GM12878 (cell line): ENCODE data around the gene RALGPS1. TPM values are rescaled to one million over a fixed set of nuclear protein-coding genes. Genes with fewer than 3 reads are reported as not detected.

Experiments used
- BCL3 ChIP-seq: IDR thresholded peaks from 2 replicates; pipeline ENCODE4 v1.6.1; 2011; ENCODE audit warnings: borderline replicate concordance, low read depth, mild to moderate bottlenecking, moderate library complexity, low read length; ENCODE audit not compliant: insufficient read depth, poor library complexity, severe bottlenecking
- DPF2 ChIP-seq: fragments of 450-650 bp; IDR thresholded peaks from 2 replicates; pipeline ENCODE4 v1.6.1; 2017; ENCODE audit warnings: mild to moderate bottlenecking
- FOS ChIP-seq: IDR thresholded peaks from 3 replicates; pipeline ENCODE4 v1.6.1; 2011; ENCODE audit warnings: borderline replicate concordance; ENCODE audit not compliant: insufficient read length; ENCODE audit errors: extremely low read depth
- FOXK2 ChIP-seq: fragments of 450-650 bp; IDR thresholded peaks from 2 replicates; pipeline ENCODE4 v1.6.1; 2017; ENCODE audit warnings: mild to moderate bottlenecking, moderate library complexity
- IRF4 ChIP-seq: IDR thresholded peaks from 2 replicates; pipeline ENCODE4 v1.6.1; 2011; ENCODE audit warnings: low read depth, low read length
- MLLT1 ChIP-seq: fragments of 450-650 bp; IDR thresholded peaks from 2 replicates; pipeline ENCODE4 v1.6.1; 2016; ENCODE audit warnings: mild to moderate bottlenecking
- NR2C2 ChIP-seq: IDR thresholded peaks from 2 replicates; pipeline ENCODE4 v1.6.1; 2011; ENCODE audit warnings: borderline replicate concordance, low read depth; ENCODE audit not compliant: control insufficient read depth, insufficient read length
- PAX8 ChIP-seq: fragments of 450-650 bp; IDR thresholded peaks from 2 replicates; pipeline ENCODE4 v1.6.1; 2017; ENCODE audit warnings: mild to moderate bottlenecking, moderate library complexity
- RB1 ChIP-seq: fragments of 450-650 bp; formaldehyde crosslinking; IDR thresholded peaks from 2 replicates; pipeline ENCODE4 v1.6.1; 2017; ENCODE audit warnings: mild to moderate bottlenecking, borderline replicate concordance
- RUNX3 ChIP-seq: IDR thresholded peaks from 2 replicates; pipeline ENCODE4 v1.6.1; 2012; ENCODE audit warnings: low read length, inconsistent platforms
- TARDBP ChIP-seq: IDR thresholded peaks from 2 replicates; pipeline ENCODE4 v1.6.1; 2016; ENCODE audit warnings: borderline replicate concordance
- USF2 ChIP-seq: IDR thresholded peaks from 2 replicates; pipeline ENCODE4 v1.6.1; 2011; ENCODE audit warnings: low read depth, low read length, improper control_type of control experiment, borderline replicate concordance
- ZNF217 ChIP-seq: fragments of 450-650 bp; IDR thresholded peaks from 2 replicates; pipeline ENCODE4 v1.6.1; 2017; ENCODE audit warnings: antibody characterized with exemption, mild to moderate bottlenecking
- ZNF622 ChIP-seq: fragments of 450-650 bp; IDR thresholded peaks from 2 replicates; pipeline ENCODE4 v1.6.1; 2017; ENCODE audit warnings: mild to moderate bottlenecking, inconsistent platforms
- polyA plus RNA-seq, 11 experiments: library from polyadenylated mRNA; depleted of rRNA in 4 of 11; unstranded in 6 of 11; stranded (reverse) in 5 of 11; fragments of >200 nt; fragmentation: Nextera tagmentation in 4 of 11; fragmentation: Illumina TruSeq in 1 of 11; extraction: Ambion mirVana in 4 of 11; extraction: Trizol in 1 of 11; gene quantifications; 1 replicate in 1 of 11; 2 replicates in 10 of 11; pipeline versions ENCODE4 v1.2.1 to v1.2.3, GENCODE V29; 2011 to 2016; ENCODE audit warnings: inconsistent platforms in 2 of 11, missing spikeins in 2 of 11, low read depth in 1 of 11
- total RNA-seq, 4 experiments: library from RNA; depleted of rRNA in 3 of 4; stranded (reverse); fragments of >200 nt in 3 of 4; fragmentation: Illumina TruSeq in 1 of 4; extraction: Trizol in 1 of 4; gene quantifications; 2 replicates each; pipeline versions ENCODE4 v1.2.1 to v1.2.3, GENCODE V29; 2013 to 2021
- TF ChIP-seq, protein P1 (sequence below): fragments of 150-350 bp; IDR thresholded peaks from 2 replicates; pipeline ENCODE4 v1.6.1; 2014; ENCODE audit warnings: mild to moderate bottlenecking, low read depth, low read length
- TF ChIP-seq, protein P2 (sequence below), 3 experiments: IDR thresholded peaks in 2 of 3; conservative IDR thresholded peaks in 1 of 3; 2 replicates each; pipeline ENCODE4 v1.5.1; 2011; ENCODE audit warnings: low read depth in 3 of 3, low read length in 3 of 3, mild to moderate bottlenecking in 3 of 3, control low read depth in 2 of 3, moderate library complexity in 2 of 3, inconsistent platforms in 1 of 3, mixed read lengths in 1 of 3; ENCODE audit not compliant: control insufficient read depth in 2 of 3, insufficient read depth in 1 of 3; ENCODE audit errors: extremely low read depth in 1 of 3
- TF ChIP-seq, protein P3 (sequence below): fragments of 450-650 bp; formaldehyde crosslinking; IDR thresholded peaks from 2 replicates; pipeline ENCODE4 v1.4.0; 2020; ENCODE audit warnings: mild to moderate bottlenecking, moderate library complexity

Gene RALGPS1
- total and polyA plus RNA-seq, 10 of the 15 experiments (the other 5 are each of a cell fraction or from before 2014, with no cell fraction given), result 0.13 to 5.6 (median 2.7) TPM

GRCh38 chr9:127244609-127245601 lies 330.3 kb downstream of the RALGPS1 start (continued):
- peak; percentile 92 for TF ChIP-seq DPF2
- TF ChIP-seq USF2, result no peak
- peak; percentile 78 for TF ChIP-seq FOXK2
- TF ChIP-seq, protein P1, sequence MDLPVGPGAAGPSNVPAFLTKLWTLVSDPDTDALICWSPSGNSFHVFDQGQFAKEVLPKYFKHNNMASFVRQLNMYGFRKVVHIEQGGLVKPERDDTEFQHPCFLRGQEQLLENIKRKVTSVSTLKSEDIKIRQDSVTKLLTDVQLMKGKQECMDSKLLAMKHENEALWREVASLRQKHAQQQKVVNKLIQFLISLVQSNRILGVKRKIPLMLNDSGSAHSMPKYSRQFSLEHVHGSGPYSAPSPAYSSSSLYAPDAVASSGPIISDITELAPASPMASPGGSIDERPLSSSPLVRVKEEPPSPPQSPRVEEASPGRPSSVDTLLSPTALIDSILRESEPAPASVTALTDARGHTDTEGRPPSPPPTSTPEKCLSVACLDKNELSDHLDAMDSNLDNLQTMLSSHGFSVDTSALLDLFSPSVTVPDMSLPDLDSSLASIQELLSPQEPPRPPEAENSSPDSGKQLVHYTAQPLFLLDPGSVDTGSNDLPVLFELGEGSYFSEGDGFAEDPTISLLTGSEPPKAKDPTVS, result no peak
- TF ChIP-seq PAX8, result no peak
- TF ChIP-seq ZNF217, result no peak
- TF ChIP-seq TARDBP, result no peak; the same call in 1 of the 2 replicates
- TF ChIP-seq, protein P2, sequence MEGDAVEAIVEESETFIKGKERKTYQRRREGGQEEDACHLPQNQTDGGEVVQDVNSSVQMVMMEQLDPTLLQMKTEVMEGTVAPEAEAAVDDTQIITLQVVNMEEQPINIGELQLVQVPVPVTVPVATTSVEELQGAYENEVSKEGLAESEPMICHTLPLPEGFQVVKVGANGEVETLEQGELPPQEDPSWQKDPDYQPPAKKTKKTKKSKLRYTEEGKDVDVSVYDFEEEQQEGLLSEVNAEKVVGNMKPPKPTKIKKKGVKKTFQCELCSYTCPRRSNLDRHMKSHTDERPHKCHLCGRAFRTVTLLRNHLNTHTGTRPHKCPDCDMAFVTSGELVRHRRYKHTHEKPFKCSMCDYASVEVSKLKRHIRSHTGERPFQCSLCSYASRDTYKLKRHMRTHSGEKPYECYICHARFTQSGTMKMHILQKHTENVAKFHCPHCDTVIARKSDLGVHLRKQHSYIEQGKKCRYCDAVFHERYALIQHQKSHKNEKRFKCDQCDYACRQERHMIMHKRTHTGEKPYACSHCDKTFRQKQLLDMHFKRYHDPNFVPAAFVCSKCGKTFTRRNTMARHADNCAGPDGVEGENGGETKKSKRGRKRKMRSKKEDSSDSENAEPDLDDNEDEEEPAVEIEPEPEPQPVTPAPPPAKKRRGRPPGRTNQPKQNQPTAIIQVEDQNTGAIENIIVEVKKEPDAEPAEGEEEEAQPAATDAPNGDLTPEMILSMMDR (IDR thresholded peaks at IDR 0.05 in 2 of 3, conservative IDR thresholded peaks at IDR 0.05 in 1 of 3; ENCODE audit: control insufficient read depth in 2 of 3, extremely low read depth in 1 of 3, insufficient read depth in 1 of 3, low read depth in 3 of 3, low read length in 3 of 3), result no peak
- no peak for TF ChIP-seq IRF4
- TF ChIP-seq, protein P3, sequence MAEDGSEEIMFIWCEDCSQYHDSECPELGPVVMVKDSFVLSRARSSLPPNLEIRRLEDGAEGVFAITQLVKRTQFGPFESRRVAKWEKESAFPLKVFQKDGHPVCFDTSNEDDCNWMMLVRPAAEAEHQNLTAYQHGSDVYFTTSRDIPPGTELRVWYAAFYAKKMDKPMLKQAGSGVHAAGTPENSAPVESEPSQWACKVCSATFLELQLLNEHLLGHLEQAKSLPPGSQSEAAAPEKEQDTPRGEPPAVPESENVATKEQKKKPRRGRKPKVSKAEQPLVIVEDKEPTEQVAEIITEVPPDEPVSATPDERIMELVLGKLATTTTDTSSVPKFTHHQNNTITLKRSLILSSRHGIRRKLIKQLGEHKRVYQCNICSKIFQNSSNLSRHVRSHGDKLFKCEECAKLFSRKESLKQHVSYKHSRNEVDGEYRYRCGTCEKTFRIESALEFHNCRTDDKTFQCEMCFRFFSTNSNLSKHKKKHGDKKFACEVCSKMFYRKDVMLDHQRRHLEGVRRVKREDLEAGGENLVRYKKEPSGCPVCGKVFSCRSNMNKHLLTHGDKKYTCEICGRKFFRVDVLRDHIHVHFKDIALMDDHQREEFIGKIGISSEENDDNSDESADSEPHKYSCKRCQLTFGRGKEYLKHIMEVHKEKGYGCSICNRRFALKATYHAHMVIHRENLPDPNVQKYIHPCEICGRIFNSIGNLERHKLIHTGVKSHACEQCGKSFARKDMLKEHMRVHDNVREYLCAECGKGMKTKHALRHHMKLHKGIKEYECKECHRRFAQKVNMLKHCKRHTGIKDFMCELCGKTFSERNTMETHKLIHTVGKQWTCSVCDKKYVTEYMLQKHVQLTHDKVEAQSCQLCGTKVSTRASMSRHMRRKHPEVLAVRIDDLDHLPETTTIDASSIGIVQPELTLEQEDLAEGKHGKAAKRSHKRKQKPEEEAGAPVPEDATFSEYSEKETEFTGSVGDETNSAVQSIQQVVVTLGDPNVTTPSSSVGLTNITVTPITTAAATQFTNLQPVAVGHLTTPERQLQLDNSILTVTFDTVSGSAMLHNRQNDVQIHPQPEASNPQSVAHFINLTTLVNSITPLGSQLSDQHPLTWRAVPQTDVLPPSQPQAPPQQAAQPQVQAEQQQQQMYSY (CRISPR knock-in tag), result no peak
- no peak for TF ChIP-seq ZNF622
- no peak; the same call in 1 of the 2 replicates for TF ChIP-seq RUNX3
- TF ChIP-seq FOS, result peak; percentile 46
- TF ChIP-seq BCL3, result no peak
- no peak for TF ChIP-seq RB1
- no peak for TF ChIP-seq NR2C2
- peak; percentile 87 for TF ChIP-seq MLLT1
